K562 (cell line): ENCODE results near the gene TAF11L9. TPM values are rescaled to one million over a fixed set of nuclear protein-coding genes. Genes with fewer than 3 reads are reported as not detected.
A peak's percentile ranks its signal among the peaks of the same experiment; 100 is the strongest.

Experiments
- ATAC-seq: fragments of 200-7000 bp; cut with Tn5 transposase; 3 replicates; pipeline ENCODE4 v1.9.1; 2020; ENCODE audit warnings: moderate library complexity
- BruUV-seq: library from RNA; stranded (reverse); fragments of 400-500 nt; replicated peaks from 2 replicates; lab custom pipeline; 2021; lab: Mats Ljungman, UMichigan
- CTCF ChIA-PET: fragments of 300-600 bp; formaldehyde crosslinking; extraction: SDS; loops from one replicate; lab custom pipeline; 2021; ENCODE audit warnings: low intra/inter-chr PET ratio; lab: Yijun Ruan, JAX
- POLR2A ChIA-PET: fragments of 300-600, 350-650 bp; sonication (Branson Sonifier 250); formaldehyde crosslinking; extraction: SDS; loops from one replicate; lab custom pipeline; 2021; ENCODE audit warnings: antibody characterized with exemption, inconsistent platforms; lab: Yijun Ruan, JAX
- DNase-seq, 4 experiments: peaks; one replicate each; pipeline versions ENCODE4 v3.0.0 to v3.0.0-alpha.2; 2011 to 2018; ENCODE audit warnings: low spot score in 3 of 4, mixed read lengths in 3 of 4; ENCODE audit errors: extremely low read depth in 1 of 4
- FAIRE-seq: peaks from 2 replicates; lab custom pipeline; 2011; peaks lifted over from hg19 to GRCh38; lab: Jason Lieb, UNC
- H2AFZ ChIP-seq: 2 replicates; pipeline ENCODE4 v1.6.0; 2011; ENCODE audit warnings: low read depth, low read length, control low read depth, inconsistent platforms
- H3K27ac ChIP-seq: fragments of 200-600 bp; 3 replicates; pipeline ENCODE4 v1.8.0; 2011; ENCODE audit warnings: low read depth, mild to moderate bottlenecking, control low read depth, inconsistent platforms, low read length, moderate library complexity, mixed read lengths; ENCODE audit errors: extremely low read depth
- H3K27me3 ChIP-seq, 2 experiments: fragments of 300-600 bp in 1 of 2; 2 replicates in 1 of 2; 3 replicates in 1 of 2; pipeline versions ENCODE4 v1.6.0 to v1.8.0; 2011; ENCODE audit warnings: inconsistent platforms in 2 of 2, low read length in 2 of 2, mild to moderate bottlenecking in 1 of 2, mixed read lengths in 1 of 2, moderate library complexity in 1 of 2; ENCODE audit not compliant: control insufficient read depth in 2 of 2, insufficient read depth in 2 of 2
- H3K36me3 ChIP-seq: fragments of 300-600 bp; 3 replicates; pipeline ENCODE4 v1.8.0; 2011; ENCODE audit warnings: mild to moderate bottlenecking, low read length, inconsistent platforms; ENCODE audit not compliant: control insufficient read depth, insufficient read depth
- H3K4me1 ChIP-seq, 2 experiments: fragments of 200-600 bp in 1 of 2; replicated peaks in 1 of 2; 2 replicates in 1 of 2; 3 replicates in 1 of 2; pipeline versions ENCODE4 v1.5.1 to v1.8.0; 2011; ENCODE audit warnings: inconsistent platforms in 2 of 2, low read length in 2 of 2, mild to moderate bottlenecking in 1 of 2, mixed read lengths in 1 of 2, moderate library complexity in 1 of 2; ENCODE audit not compliant: control insufficient read depth in 2 of 2, insufficient read depth in 2 of 2
- H3K4me2 ChIP-seq: 2 replicates; pipeline ENCODE4 v1.6.1; 2011; ENCODE audit warnings: low read length, control low read depth, inconsistent platforms, mixed read lengths; ENCODE audit not compliant: insufficient read depth
- H3K4me3 ChIP-seq: fragments of 200-600 bp; sonication (generic), shearing (Covaris generic); 2 replicates; pipeline ENCODE4 v1.5.1; 2016; ENCODE audit warnings: control low read depth, inconsistent platforms
- H3K79me2 ChIP-seq: fragments of 200-600 bp; 3 replicates; pipeline ENCODE4 v1.8.0; 2011; ENCODE audit warnings: low read length, inconsistent platforms; ENCODE audit not compliant: control insufficient read depth, insufficient read depth
- H3K9ac ChIP-seq, 2 experiments: 2 replicates each; pipeline versions ENCODE4 v1.6.0 to v1.6.1; 2011; ENCODE audit warnings: low read depth in 2 of 2, low read length in 2 of 2, control low read depth in 1 of 2, inconsistent platforms in 1 of 2, mild to moderate bottlenecking in 1 of 2, mixed read lengths in 1 of 2; ENCODE audit not compliant: insufficient read depth in 1 of 2
- H3K9me1 ChIP-seq: one replicate; pipeline ENCODE4 v1.6.0; 2011; ENCODE audit warnings: inconsistent platforms, mild to moderate bottlenecking, low read length, moderate library complexity; ENCODE audit not compliant: control insufficient read depth, insufficient read depth
- H3K9me3 ChIP-seq: replicated peaks from 2 replicates; pipeline ENCODE4 v1.5.1; 2011; ENCODE audit warnings: low read depth, low read length, inconsistent platforms; ENCODE audit not compliant: control insufficient read depth, insufficient read depth
- H4K20me1 ChIP-seq: replicated peaks from 2 replicates; pipeline ENCODE4 v1.6.1; 2011; ENCODE audit warnings: low read length, inconsistent platforms, mixed read lengths; ENCODE audit not compliant: control insufficient read depth, insufficient read depth
- CEBPZ ChIP-seq: fragments of 150-350 bp; IDR thresholded peaks from 2 replicates; pipeline ENCODE4 v1.6.1; 2014; ENCODE audit warnings: low read depth, mild to moderate bottlenecking, low read length, borderline replicate concordance
- CHD4 ChIP-seq: fragments of 200-600 bp; sonication (generic); IDR thresholded peaks from 3 replicates; pipeline ENCODE4 v1.6.1; 2012; ENCODE audit warnings: low read depth, mild to moderate bottlenecking, mixed read lengths, low read length, inconsistent platforms; ENCODE audit not compliant: insufficient read depth, insufficient replicate concordance, poor library complexity, severe bottlenecking
- E2F1 ChIP-seq: sonication (generic); formaldehyde crosslinking; IDR thresholded peaks from 2 replicates; pipeline ENCODE4 v1.8.1; 2023; ENCODE audit warnings: mild to moderate bottlenecking, missing genetic modification reagents, moderate library complexity
- MED1 ChIP-seq: sonication (generic); formaldehyde crosslinking; IDR thresholded peaks from 2 replicates; pipeline ENCODE4 v1.8.1; 2023; ENCODE audit warnings: missing genetic modification reagents, borderline replicate concordance
- MEF2A ChIP-seq: IDR thresholded peaks from 2 replicates; pipeline ENCODE4 v1.6.1; 2011; ENCODE audit warnings: low read depth, mild to moderate bottlenecking, low read length, moderate library complexity; ENCODE audit not compliant: control insufficient read depth
- MLLT1 ChIP-seq, 2 experiments: fragments of 450-650 bp; IDR thresholded peaks; 2 replicates each; pipeline ENCODE4 v1.6.1; 2016
- MXI1 ChIP-seq: IDR thresholded peaks from 2 replicates; pipeline ENCODE4 v1.6.1; 2011; ENCODE audit warnings: low read depth, mild to moderate bottlenecking, improper control_type of control experiment, low read length
- NFIC ChIP-seq: fragments of 450-650 bp; IDR thresholded peaks from 2 replicates; pipeline ENCODE4 v1.6.1; 2017; ENCODE audit warnings: mild to moderate bottlenecking, inconsistent platforms
- NR1H2 ChIP-seq: sonication (generic); formaldehyde crosslinking; IDR thresholded peaks from 2 replicates; pipeline ENCODE4 v1.4.0; 2020; ENCODE audit warnings: mild to moderate bottlenecking, missing genetic modification reagents
- PHF8 ChIP-seq: fragments of 200-600 bp; sonication (generic); IDR thresholded peaks from 2 replicates; pipeline ENCODE4 v1.6.1; 2012; ENCODE audit warnings: mixed run types, mild to moderate bottlenecking, inconsistent platforms, low read length, moderate library complexity, borderline replicate concordance
- SMAD3 ChIP-seq: fragments of 450-650 bp; formaldehyde crosslinking; conservative IDR thresholded peaks from 2 replicates; pipeline ENCODE4 v1.4.0; 2020; ENCODE audit warnings: mild to moderate bottlenecking
- ZNF124 ChIP-seq: sonication (generic); formaldehyde crosslinking; IDR thresholded peaks from 2 replicates; pipeline ENCODE4 v1.8.1; 2022; ENCODE audit warnings: missing genetic modification reagents
- ZNF277 ChIP-seq: fragments of 250-450 bp; sonication (Bioruptor Pico); IDR thresholded peaks from 2 replicates; pipeline ENCODE4 v1.8.0; 2022; ENCODE audit warnings: inconsistent platforms, mild to moderate bottlenecking, moderate library complexity, borderline replicate concordance
- ZNF445 ChIP-seq: fragments of 250-450 bp; sonication (Bioruptor Pico); IDR thresholded peaks from 2 replicates; pipeline ENCODE4 v1.4.0; 2020; ENCODE audit warnings: low read depth, mild to moderate bottlenecking, moderate library complexity
- WGBS: fragments of 100-300 bp; shearing (Covaris generic); methylation state at CpG from one replicate; pipeline ENCODE4 v1.1.6; 2016; ENCODE audit warnings: low coverage, mixed read lengths; ENCODE audit not compliant: insufficient coverage; ENCODE audit errors: missing lambda C conversion rate; 5-methylcytosine and 5-hydroxymethylcytosine counted together
- in situ Hi-C: fragments of 300-500 bp; cut with MboI; formaldehyde crosslinking; loops from 4 replicates; pipeline ENCODE4 v1.15.0; 2018; ENCODE audit warnings: inconsistent platforms, mixed read lengths
- intact Hi-C: fragments of 100-400 bp; cut with micrococcal nuclease; formaldehyde crosslinking; loops from 2 replicates; pipeline ENCODE4 v1.14.2; 2022
- polyA plus RNA-seq, 8 experiments: library from polyadenylated mRNA; depleted of rRNA in 4 of 8; stranded (reverse) in 5 of 8; unstranded in 3 of 8; fragments of >200 nt; fragmentation: Nextera tagmentation in 2 of 8; fragmentation: Illumina TruSeq in 1 of 8; extraction: Ambion mirVana in 2 of 8; extraction: Trizol in 1 of 8; gene quantifications; 2 replicates each; pipeline versions ENCODE4 v1.2.1 to v1.2.3, GENCODE V29; 2011 to 2014; ENCODE audit warnings: inconsistent platforms in 1 of 8, missing spikeins in 1 of 8
- total RNA-seq, 7 experiments: library from RNA; depleted of rRNA in 6 of 7; stranded (reverse); fragments of >200 nt in 6 of 7; fragmentation: Illumina TruSeq in 2 of 7; extraction: Trizol in 2 of 7; gene quantifications; 2 replicates each; pipeline versions ENCODE4 v1.2.1 to v1.2.3, GENCODE V29; 2011 to 2021; ENCODE audit warnings: low replicate concordance in 1 of 7

Gene TAF11L9
- total and polyA plus RNA-seq, 9 of the 15 experiments (the other 6 are each of a cell fraction or from before 2014, with no cell fraction given) = 0.20 to 0.68 (median 0.29) TPM; not detected in 4

- TF ChIP-seq PHF8 = no peak
Measured at GRCh38 chr5:17625686-17626085, 31.5 kb upstream of the TAF11L9 start (continued).

GRCh38 chr5:17620627-17621026 is 26.4 kb upstream of the TAF11L9 start:
- peak; percentile 32 to 62 (median 55) for DNase-seq
- H3K9me3 ChIP-seq = no peaks in the 10 kb centered on the region
- no peaks in the 10 kb centered on the region for H3K27me3 ChIP-seq
- peaks cover 0 to 4% of the 10 kb centered on the region in 2 experiments; a peak in 1 of 5 replicates for H3K4me1 ChIP-seq
- 6% methylated on average over 17 of the region's 17 CpGs for WGBS
- intact Hi-C loops (no loop called here), in situ Hi-C loops (no loop called here)
- no peaks in the 10 kb centered on the region for H4K20me1 ChIP-seq
- H3K9me1 ChIP-seq = no peaks in the 10 kb centered on the region
- ChIA-PET POLR2A (no interaction called here), CTCF (no interaction called here)
- no peak overlapping the region for H2AFZ ChIP-seq
- no peak overlapping the region for H3K9ac ChIP-seq
- peak; percentile 84 for ATAC-seq
- BruUV-seq = no TSS peak
- H3K4me2 ChIP-seq = no peak overlapping the region
- H3K27ac ChIP-seq = no peak overlapping the region
- no peaks in the 10 kb centered on the region for H3K36me3 ChIP-seq
- no peak for FAIRE-seq
- H3K79me2 ChIP-seq = no peaks in the 10 kb centered on the region
- H3K4me3 ChIP-seq = no peak overlapping the region
- TF ChIP-seq MEF2A (no peak), SMAD3 (CRISPR knock-in tag) (no peak), CHD4 (no peak), ZNF277 (CRISPR knock-in tag) (no peak), MED1 (CRISPR knock-in tag) (no peak), NR1H2 (no peak), ZNF445 (no peak), E2F1 (CRISPR knock-in tag) (no peak), ZNF124 (CRISPR knock-in tag) (no peak), CEBPZ (no peak), NFIC (peak; percentile 25), MXI1 (no peak), MLLT1 (IDR thresholded peaks at IDR 0.05) (no peak)
